ENCODE results near the gene FGGY.
"Not testable (repeated sequence)": the region's sequence is repeated elsewhere in the genome, so short reads cannot be mapped to it uniquely, and the experiment has no call there.

Gene FGGY

DNA sequence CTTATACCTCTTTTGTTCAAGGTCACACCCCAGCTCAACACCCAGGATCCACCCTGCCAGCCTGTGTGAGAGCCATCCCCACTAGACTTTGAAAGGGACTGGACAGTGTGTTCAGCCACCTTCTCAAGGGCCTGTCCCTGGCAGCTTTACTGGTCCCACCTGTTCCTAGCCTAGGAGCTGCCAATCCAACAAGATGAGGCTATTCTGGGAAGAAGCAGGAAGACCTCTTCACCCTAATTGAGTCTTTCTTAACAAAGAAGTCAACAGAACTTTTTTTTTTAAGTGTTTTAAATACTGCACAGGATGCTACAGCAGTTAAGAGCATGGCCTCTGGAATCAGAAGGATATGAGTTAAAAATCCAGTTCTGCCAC lies 422.1 kb downstream of the FGGY start:
- Histone ChIP-seq H3K36me3 (ENCODE audit: control insufficient read depth in 1 of 2, insufficient read depth in 2 of 2, low read length in 2 of 2) (no peaks in the 10 kb centered on the region), H3K27ac (ENCODE audit: low read depth, low read length) (no peak overlapping the region), H3K27me3 (ENCODE audit: control insufficient read depth in 1 of 2, insufficient read depth in 2 of 2, low read length in 2 of 2) (no peaks in the 10 kb centered on the region), H3K9ac (ENCODE audit: low read depth in 1 of 2, low read length in 2 of 2) (no peak overlapping the region), H3K4me3 (ENCODE audit: low read depth in 1 of 2, low read length in 2 of 2) (no peak overlapping the region), H3K9me3 (ENCODE audit: control insufficient read depth in 1 of 2, low read length in 2 of 2) (no peaks in the 10 kb centered on the region), H3K4me1 (ENCODE audit: control insufficient read depth in 1 of 2, insufficient read depth in 2 of 2, low read length in 2 of 2) (no peaks in the 10 kb centered on the region)

DNA sequence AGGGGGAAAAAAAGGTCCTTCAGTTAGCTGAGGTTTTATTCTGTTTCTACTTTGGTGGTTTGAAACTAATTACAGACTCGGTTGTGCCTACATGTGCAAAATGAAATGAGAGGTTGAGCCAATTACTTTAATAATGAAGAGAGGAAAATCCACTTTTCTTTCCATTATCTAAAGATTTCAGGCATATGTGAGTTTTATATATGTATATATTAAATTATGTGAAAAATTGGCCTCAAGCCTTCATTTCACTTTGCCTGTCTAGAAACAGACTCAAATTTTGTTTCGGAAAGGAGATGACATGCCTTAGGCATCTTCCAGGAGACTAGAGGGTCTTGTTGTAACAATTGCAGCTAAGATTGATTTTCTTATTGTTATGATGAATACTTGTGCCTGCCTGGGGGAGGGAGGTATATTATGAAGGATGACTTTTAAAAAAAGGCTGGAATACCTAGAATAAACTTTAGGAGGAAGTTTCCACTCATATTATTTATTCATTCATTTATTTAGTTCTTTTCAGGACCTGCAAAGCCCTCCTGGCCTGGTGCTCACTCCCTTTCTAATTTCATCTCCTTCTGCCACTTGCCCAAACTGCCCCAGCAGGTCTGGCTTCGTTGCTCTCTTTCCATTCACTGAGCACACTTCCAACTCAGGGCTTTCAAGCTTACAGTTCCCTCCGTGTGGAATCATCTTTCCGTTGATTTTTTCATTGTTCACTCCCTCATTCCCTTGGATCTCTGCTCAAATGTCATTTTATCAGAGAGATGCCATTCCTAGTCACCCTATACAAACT lies 423.6 kb downstream of the FGGY start:
- no peaks in the 10 kb centered on the region for H3K27me3 ChIP-seq (ENCODE audit: control insufficient read depth in 1 of 2, insufficient read depth in 2 of 2, low read length in 2 of 2)
- H3K9me3 ChIP-seq (ENCODE audit: control insufficient read depth in 1 of 2, low read length in 2 of 2) = no peaks in the 10 kb centered on the region
- no peaks in the 10 kb centered on the region for H3K4me1 ChIP-seq (ENCODE audit: control insufficient read depth in 1 of 2, insufficient read depth in 2 of 2, low read length in 2 of 2)
- H3K4me3 ChIP-seq (ENCODE audit: low read depth in 1 of 2, low read length in 2 of 2) = no peak overlapping the region
- no peak overlapping the region for H3K27ac ChIP-seq (ENCODE audit: low read depth, low read length)
- no peak overlapping the region for H3K9ac ChIP-seq (ENCODE audit: low read depth in 1 of 2, low read length in 2 of 2)
- no peaks in the 10 kb centered on the region for H3K36me3 ChIP-seq (ENCODE audit: control insufficient read depth in 1 of 2, insufficient read depth in 2 of 2, low read length in 2 of 2)

DNA sequence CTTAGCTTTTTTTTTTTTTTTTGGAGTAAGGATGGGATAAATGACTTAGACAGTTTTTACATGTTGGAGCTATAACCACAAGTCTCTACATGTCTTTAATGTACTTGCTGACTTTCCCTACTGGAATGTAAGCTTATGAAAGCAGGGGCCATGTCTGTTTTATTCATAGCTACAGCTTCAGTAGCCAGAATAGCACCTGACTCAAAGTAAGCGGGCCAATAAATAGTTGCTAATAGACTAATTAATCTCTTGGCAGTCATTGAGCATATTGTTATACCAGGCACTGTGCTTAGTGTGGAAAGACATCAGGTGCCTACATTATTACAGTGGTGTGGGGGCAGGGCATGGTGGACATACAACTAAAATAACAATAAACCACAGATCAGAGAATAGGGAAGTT lies 433.4 kb downstream of the FGGY start:
- Histone ChIP-seq H3K27me3 (ENCODE audit: control insufficient read depth in 1 of 2, insufficient read depth in 2 of 2, low read length in 2 of 2) (no peaks in the 10 kb centered on the region), H3K9ac (ENCODE audit: low read depth in 1 of 2, low read length in 2 of 2) (no peak overlapping the region), H3K9me3 (ENCODE audit: control insufficient read depth in 1 of 2, low read length in 2 of 2) (no peaks in the 10 kb centered on the region), H3K4me3 (ENCODE audit: low read depth in 1 of 2, low read length in 2 of 2) (no peak overlapping the region), H3K27ac (ENCODE audit: low read depth, low read length) (no peak overlapping the region), H3K4me1 (ENCODE audit: control insufficient read depth in 1 of 2, insufficient read depth in 2 of 2, low read length in 2 of 2) (peaks cover 14 to 18% of the 10 kb centered on the region in 2 donors), H3K36me3 (ENCODE audit: control insufficient read depth in 1 of 2, insufficient read depth in 2 of 2, low read length in 2 of 2) (peaks cover 0 to 2% of the 10 kb centered on the region in 2 donors)

DNA sequence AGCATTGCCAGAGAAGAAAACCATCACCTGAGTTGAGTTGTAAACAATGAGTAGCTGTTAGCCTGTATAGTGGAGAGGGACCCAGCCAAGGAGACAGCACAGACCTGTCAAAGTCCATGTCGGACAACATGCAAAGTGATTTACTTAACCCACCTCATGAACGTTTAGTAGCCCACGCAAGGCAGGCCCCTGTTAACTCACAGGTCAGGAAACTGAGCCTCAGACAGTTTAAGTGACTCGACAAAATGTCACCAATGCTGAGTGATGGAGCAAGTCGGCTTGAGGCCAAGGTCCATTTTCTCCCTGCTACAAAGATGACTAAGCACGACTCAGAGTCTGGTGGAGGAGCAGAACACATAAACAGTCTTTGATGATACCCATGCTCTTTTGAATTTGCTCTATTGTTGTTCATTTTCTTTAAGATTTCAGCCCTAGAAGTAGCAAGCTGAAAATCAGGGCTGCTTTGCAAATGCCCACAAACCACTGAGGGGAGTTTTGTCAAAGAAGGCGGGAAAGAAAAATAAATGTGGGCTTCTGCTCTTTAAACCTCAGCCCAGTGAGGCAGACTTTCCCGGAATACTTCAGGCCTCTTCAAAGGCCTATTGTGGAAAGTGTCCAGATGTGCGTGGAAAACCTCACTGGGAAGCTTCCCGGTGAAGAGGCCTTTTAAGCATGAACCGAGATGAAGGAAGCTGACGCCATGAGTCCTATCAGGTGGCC lies 434.0 kb downstream of the FGGY start:
- no peak overlapping the region for H3K9ac ChIP-seq (ENCODE audit: low read depth in 1 of 2, low read length in 2 of 2)
- H3K27ac ChIP-seq (ENCODE audit: low read depth, low read length) = no peak overlapping the region
- H3K4me3 ChIP-seq (ENCODE audit: low read depth in 1 of 2, low read length in 2 of 2) = no peak overlapping the region
- H3K27me3 ChIP-seq (ENCODE audit: control insufficient read depth in 1 of 2, insufficient read depth in 2 of 2, low read length in 2 of 2) = no peaks in the 10 kb centered on the region
- H3K4me1 ChIP-seq (ENCODE audit: control insufficient read depth in 1 of 2, insufficient read depth in 2 of 2, low read length in 2 of 2) = peaks cover 14 to 18% of the 10 kb centered on the region in 2 donors
- H3K36me3 ChIP-seq (ENCODE audit: control insufficient read depth in 1 of 2, insufficient read depth in 2 of 2, low read length in 2 of 2) = peaks cover 0 to 2% of the 10 kb centered on the region in 2 donors
- H3K9me3 ChIP-seq (ENCODE audit: control insufficient read depth in 1 of 2, low read length in 2 of 2) = no peaks in the 10 kb centered on the region

GRCh38 chr1:59731591-59731990 lies 434.7 kb downstream of the FGGY start:
- no peak overlapping the region for H3K4me3 ChIP-seq (ENCODE audit: low read depth in 1 of 2, low read length in 2 of 2)
- peaks cover 14 to 18% of the 10 kb centered on the region in 2 donors for H3K4me1 ChIP-seq (ENCODE audit: control insufficient read depth in 1 of 2, insufficient read depth in 2 of 2, low read length in 2 of 2)
- H3K27ac ChIP-seq (ENCODE audit: low read depth, low read length) = no peak overlapping the region
- H3K9ac ChIP-seq (ENCODE audit: low read depth in 1 of 2, low read length in 2 of 2) = no peak overlapping the region
- H3K27me3 ChIP-seq (ENCODE audit: control insufficient read depth in 1 of 2, insufficient read depth in 2 of 2, low read length in 2 of 2) = no peaks in the 10 kb centered on the region
- peaks cover 0 to 3% of the 10 kb centered on the region in 2 donors for H3K9me3 ChIP-seq (ENCODE audit: control insufficient read depth in 1 of 2, low read length in 2 of 2)
- H3K36me3 ChIP-seq (ENCODE audit: control insufficient read depth in 1 of 2, insufficient read depth in 2 of 2, low read length in 2 of 2) = peaks cover 0 to 2% of the 10 kb centered on the region in 2 donors

DNA sequence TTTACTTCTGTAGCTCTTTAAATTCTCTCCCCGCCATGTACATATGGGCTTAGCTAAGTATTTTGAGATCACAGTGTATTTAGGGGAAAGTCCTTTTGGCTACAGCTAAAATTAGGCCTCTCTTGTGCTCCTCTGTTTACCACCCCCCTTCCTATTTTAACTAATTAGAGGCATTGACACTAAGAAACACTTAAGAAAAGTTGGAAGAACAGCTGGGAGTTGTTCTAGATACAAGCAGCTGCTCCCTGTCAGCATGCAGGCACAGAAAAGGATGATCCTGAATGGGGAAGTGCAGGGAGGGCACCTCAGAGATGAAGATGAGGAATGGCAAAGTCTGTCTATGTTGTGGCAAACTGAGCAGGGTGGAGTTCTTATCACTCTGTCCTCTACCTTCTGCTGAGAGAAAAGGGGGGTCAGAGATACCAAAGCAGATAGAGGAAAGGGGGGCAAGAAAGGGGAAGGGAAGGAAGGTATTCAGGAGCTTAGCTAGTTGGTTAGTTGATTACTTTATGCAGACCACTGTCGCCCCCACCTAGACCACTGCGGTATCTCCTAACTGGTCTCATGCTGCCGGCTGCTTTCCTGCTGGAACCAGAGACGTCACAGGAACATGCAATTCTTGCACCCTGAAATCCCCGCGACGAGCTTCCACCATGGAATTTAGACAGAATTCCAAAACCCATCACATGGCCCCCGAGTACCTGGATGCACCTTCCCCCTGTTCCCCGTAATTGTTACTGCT lies 435.5 kb downstream of the FGGY start:
- Histone ChIP-seq H3K27ac (ENCODE audit: low read depth, low read length) (no peak overlapping the region), H3K4me3 (ENCODE audit: low read depth in 1 of 2, low read length in 2 of 2) (no peak overlapping the region), H3K4me1 (ENCODE audit: control insufficient read depth in 1 of 2, insufficient read depth in 2 of 2, low read length in 2 of 2) (peaks cover 14 to 18% of the 10 kb centered on the region in 2 donors), H3K36me3 (ENCODE audit: control insufficient read depth in 1 of 2, insufficient read depth in 2 of 2, low read length in 2 of 2) (peaks cover 0 to 2% of the 10 kb centered on the region in 2 donors), H3K27me3 (ENCODE audit: control insufficient read depth in 1 of 2, insufficient read depth in 2 of 2, low read length in 2 of 2) (no peaks in the 10 kb centered on the region), H3K9ac (ENCODE audit: low read depth in 1 of 2, low read length in 2 of 2) (no peak overlapping the region), H3K9me3 (ENCODE audit: control insufficient read depth in 1 of 2, low read length in 2 of 2) (peaks cover 3 to 9% of the 10 kb centered on the region in 2 donors)

DNA sequence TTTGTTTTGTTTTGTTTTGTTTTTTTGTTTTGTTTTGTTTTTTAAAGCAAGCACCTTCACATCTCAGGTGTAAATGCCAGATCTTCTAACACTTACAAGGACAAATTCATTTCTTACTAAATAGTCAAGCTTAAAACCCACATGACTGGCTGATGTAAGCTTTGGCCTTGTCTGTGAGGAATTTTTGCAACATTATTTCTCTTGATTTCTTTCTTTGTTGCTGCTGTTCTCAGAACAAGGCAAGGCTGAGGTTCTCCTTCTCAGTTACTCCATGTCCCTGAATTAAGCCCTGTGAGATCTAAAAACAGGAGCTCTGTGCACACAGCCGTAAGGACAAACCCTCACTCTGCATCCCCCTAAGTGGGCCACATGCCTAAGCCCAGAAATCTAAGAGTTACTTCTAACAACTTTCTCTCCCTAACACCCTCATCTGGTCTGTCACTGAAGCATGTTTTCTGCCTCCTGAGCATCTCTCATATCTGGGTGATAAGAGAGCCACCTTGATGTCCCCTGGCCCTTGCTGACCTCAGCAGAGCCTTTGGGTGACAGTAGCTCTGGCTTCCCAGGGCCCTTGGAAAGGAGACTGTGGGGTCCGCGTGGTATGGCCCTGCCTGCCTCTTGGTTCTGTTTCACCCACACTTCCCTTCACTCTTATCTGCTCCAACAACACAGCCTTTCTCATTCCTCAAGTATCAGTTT lies 436.7 kb downstream of the FGGY start:
- Histone ChIP-seq H3K4me3 (ENCODE audit: low read depth in 1 of 2, low read length in 2 of 2) (no peak overlapping the region), H3K4me1 (ENCODE audit: control insufficient read depth in 1 of 2, insufficient read depth in 2 of 2, low read length in 2 of 2) (peaks cover 19% of the 10 kb centered on the region in 2 donors), H3K27me3 (ENCODE audit: control insufficient read depth in 1 of 2, insufficient read depth in 2 of 2, low read length in 2 of 2) (no peaks in the 10 kb centered on the region), H3K27ac (ENCODE audit: low read depth, low read length) (no peak overlapping the region), H3K36me3 (ENCODE audit: control insufficient read depth in 1 of 2, insufficient read depth in 2 of 2, low read length in 2 of 2) (peaks cover 0 to 2% of the 10 kb centered on the region in 2 donors), H3K9me3 (ENCODE audit: control insufficient read depth in 1 of 2, low read length in 2 of 2) (peaks cover 3 to 9% of the 10 kb centered on the region in 2 donors), H3K9ac (ENCODE audit: low read depth in 1 of 2, low read length in 2 of 2) (no peak overlapping the region)

DNA sequence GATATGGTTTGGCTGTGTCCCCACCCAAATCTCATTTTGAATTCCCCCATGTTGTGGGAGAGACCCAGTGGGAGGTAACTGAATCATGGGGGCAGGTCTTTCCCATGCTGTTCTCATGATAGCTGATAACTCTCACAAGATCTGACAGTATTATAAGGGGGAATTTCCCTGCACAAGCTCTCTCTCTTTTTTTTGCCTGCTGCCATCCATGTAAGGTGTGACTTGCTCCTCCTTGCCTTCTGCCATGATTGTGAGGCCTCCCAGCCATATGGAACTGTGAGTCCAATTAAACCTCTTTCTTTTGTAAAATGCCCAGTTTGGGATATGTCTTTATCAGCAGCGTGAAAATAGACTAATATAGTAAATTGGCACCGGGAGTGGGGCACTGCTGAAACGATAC lies 439.0 kb downstream of the FGGY start:
- H3K4me1 ChIP-seq (ENCODE audit: control insufficient read depth in 1 of 2, insufficient read depth in 2 of 2, low read length in 2 of 2) = peaks cover 17 to 19% of the 10 kb centered on the region in 2 donors
- H3K9me3 ChIP-seq (ENCODE audit: control insufficient read depth in 1 of 2, low read length in 2 of 2); H3K27ac ChIP-seq (ENCODE audit: low read depth, low read length); H3K9ac ChIP-seq (ENCODE audit: low read depth in 1 of 2, low read length in 2 of 2); H3K4me3 ChIP-seq (ENCODE audit: low read depth in 1 of 2, low read length in 2 of 2); H3K36me3 ChIP-seq (ENCODE audit: control insufficient read depth in 1 of 2, insufficient read depth in 2 of 2, low read length in 2 of 2); H3K27me3 ChIP-seq (ENCODE audit: control insufficient read depth in 1 of 2, insufficient read depth in 2 of 2, low read length in 2 of 2): not testable (repeated sequence)

- Histone ChIP-seq H3K27ac (ENCODE audit: low read depth, low read length) (no peak overlapping the region), H3K4me1 (ENCODE audit: control insufficient read depth in 1 of 2, insufficient read depth in 2 of 2, low read length in 2 of 2) (peaks cover 11% of the 10 kb centered on the region in 2 donors), H3K36me3 (ENCODE audit: control insufficient read depth in 1 of 2, insufficient read depth in 2 of 2, low read length in 2 of 2) (peaks cover 0 to 2% of the 10 kb centered on the region in 2 donors), H3K4me3 (ENCODE audit: low read depth in 1 of 2, low read length in 2 of 2) (no peak overlapping the region), H3K9ac (ENCODE audit: low read depth in 1 of 2, low read length in 2 of 2) (no peak overlapping the region), H3K9me3 (ENCODE audit: control insufficient read depth in 1 of 2, low read length in 2 of 2) (peaks cover 3 to 9% of the 10 kb centered on the region in 2 donors), H3K27me3 (ENCODE audit: control insufficient read depth in 1 of 2, insufficient read depth in 2 of 2, low read length in 2 of 2) (no peaks in the 10 kb centered on the region)
These were observed 439.9 kb downstream of the FGGY start for GRCh38 chr1:59736744-59737143.
